BE2C (cell line): ENCODE data around the gene MANSC1.

Experiments
- DNase-seq: peaks from one replicate; pipeline ENCODE4 v3.0.0-alpha.2; 2020
- H3K27me3 ChIP-seq: fragments of 250-450 bp; sonication (Bioruptor Pico); 2 replicates; pipeline ENCODE4 v1.5.1; 2020; ENCODE audit warnings: mild to moderate bottlenecking
- H3K36me3 ChIP-seq: fragments of 250-450 bp; sonication (Bioruptor Pico); 2 replicates; pipeline ENCODE4 v1.5.1; 2020; ENCODE audit warnings: mild to moderate bottlenecking
- H3K4me1 ChIP-seq: fragments of 250-450 bp; sonication (Bioruptor Pico); 2 replicates; pipeline ENCODE4 v1.5.1; 2020
- H3K4me3 ChIP-seq: 2 replicates; pipeline ENCODE4 v1.5.1; 2011; ENCODE audit warnings: low read depth, low read length
- H3K9me3 ChIP-seq: fragments of 250-450 bp; sonication (Bioruptor Pico); 2 replicates; pipeline ENCODE4 v1.5.1; 2020
- CTCF ChIP-seq: IDR thresholded peaks from 2 replicates; pipeline ENCODE4 v1.5.1; 2012; ENCODE audit warnings: mild to moderate bottlenecking, low read depth, low read length

Gene MANSC1

DNA sequence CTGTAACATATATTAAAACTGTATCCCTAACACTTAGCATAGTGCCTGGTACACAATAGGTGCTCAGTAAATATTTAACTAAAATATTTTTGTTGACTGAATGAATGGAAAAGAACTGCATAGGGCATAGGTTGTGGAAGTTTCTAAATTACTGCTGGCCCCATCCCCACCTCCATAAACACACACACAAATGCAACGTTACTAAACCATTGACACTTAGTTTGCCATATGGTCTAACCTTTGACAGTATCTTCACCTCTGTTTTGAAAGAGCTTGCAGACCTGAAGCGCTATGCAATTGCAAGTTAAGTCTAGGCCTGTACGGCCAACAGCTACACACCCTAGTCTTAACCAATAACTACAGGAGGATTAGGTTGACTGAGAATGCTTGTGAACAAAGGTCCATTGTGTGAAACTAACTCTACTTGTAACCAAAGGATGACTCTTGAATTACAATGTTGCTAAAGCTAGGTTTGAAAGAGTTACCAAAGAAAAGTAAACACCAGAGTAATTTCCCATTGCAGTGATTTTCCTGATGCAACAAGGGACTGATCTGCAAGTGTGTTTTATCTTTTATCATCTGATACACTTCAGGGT lies 924 bp upstream of the MANSC1 start:
- peak overlapping the region; percentile 79 for H3K4me3 ChIP-seq
- DNase-seq, result no peak
- H3K36me3 ChIP-seq, result no peaks in the 10 kb centered on the region

GRCh38 chr12:12338527-12339168 lies 11.4 kb downstream of the MANSC1 start:
- no peaks in the 10 kb centered on the region for H3K27me3 ChIP-seq
- H3K9me3 ChIP-seq, result no peaks in the 10 kb centered on the region
- no peak overlapping the region for H3K4me3 ChIP-seq
- H3K4me1 ChIP-seq, result no peaks in the 10 kb centered on the region; the same call in 1 of the 2 replicates
- TF ChIP-seq CTCF, result no peak
- no peaks in the 10 kb centered on the region for H3K36me3 ChIP-seq
- no peak for DNase-seq

More for the DNA sequence above, 924 bp upstream of the MANSC1 start:
- H3K4me1 ChIP-seq, result no peaks in the 10 kb centered on the region
- TF ChIP-seq CTCF, result no peak
- no peaks in the 10 kb centered on the region for H3K9me3 ChIP-seq
- H3K27me3 ChIP-seq, result no peaks in the 10 kb centered on the region

GRCh38 chr12:12336511-12336910 lies 13.5 kb downstream of the MANSC1 start:
- Histone ChIP-seq H3K4me1 (no peaks in the 10 kb centered on the region; the same call in 1 of the 2 replicates), H3K4me3 (no peak overlapping the region), H3K36me3 (no peaks in the 10 kb centered on the region), H3K27me3 (no peaks in the 10 kb centered on the region), H3K9me3 (no peaks in the 10 kb centered on the region)
- no peak for DNase-seq
- TF ChIP-seq CTCF, result no peak

DNA sequence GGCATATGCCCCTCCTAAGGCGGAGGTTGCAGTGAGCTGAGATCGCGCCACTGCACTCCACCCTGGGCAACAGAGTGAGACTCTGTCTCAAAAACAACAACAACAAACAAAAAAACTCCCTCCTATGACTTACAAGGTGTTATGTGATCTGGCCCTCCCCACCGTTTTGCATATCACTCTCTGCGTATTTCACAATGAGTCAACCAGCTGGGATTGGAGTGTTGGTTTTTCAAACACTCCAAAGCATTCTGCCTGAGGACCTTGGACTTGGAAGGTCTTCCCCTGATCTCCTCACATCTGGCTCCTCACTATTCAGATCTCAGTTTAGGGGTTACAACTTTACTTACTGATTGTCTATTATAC lies 14.0 kb downstream of the MANSC1 start:
- Histone ChIP-seq H3K9me3 (no peaks in the 10 kb centered on the region), H3K27me3 (no peaks in the 10 kb centered on the region), H3K36me3 (no peaks in the 10 kb centered on the region), H3K4me3 (no peak overlapping the region), H3K4me1 (no peaks in the 10 kb centered on the region; the same call in 1 of the 2 replicates)
- DNase-seq, result no peak
- TF ChIP-seq CTCF, result no peak

- H3K27me3 ChIP-seq, result no peaks in the 10 kb centered on the region
- H3K4me3 ChIP-seq, result no peak overlapping the region
- H3K36me3 ChIP-seq, result no peaks in the 10 kb centered on the region
- no peaks in the 10 kb centered on the region for H3K9me3 ChIP-seq
- TF ChIP-seq CTCF, result peak; percentile 91
- no peaks in the 10 kb centered on the region; the same call in 1 of the 2 replicates for H3K4me1 ChIP-seq
- peak; percentile 75 for DNase-seq
Measured at GRCh38 chr12:12334367-12335040, 15.5 kb downstream of the MANSC1 start.
